ENCODE results near the gene NUDT17.
"Not testable (repeated sequence)": the region's sequence is repeated elsewhere in the genome, so short reads cannot be mapped to it uniquely, and the experiment has no call there.

Gene NUDT17

DNA sequence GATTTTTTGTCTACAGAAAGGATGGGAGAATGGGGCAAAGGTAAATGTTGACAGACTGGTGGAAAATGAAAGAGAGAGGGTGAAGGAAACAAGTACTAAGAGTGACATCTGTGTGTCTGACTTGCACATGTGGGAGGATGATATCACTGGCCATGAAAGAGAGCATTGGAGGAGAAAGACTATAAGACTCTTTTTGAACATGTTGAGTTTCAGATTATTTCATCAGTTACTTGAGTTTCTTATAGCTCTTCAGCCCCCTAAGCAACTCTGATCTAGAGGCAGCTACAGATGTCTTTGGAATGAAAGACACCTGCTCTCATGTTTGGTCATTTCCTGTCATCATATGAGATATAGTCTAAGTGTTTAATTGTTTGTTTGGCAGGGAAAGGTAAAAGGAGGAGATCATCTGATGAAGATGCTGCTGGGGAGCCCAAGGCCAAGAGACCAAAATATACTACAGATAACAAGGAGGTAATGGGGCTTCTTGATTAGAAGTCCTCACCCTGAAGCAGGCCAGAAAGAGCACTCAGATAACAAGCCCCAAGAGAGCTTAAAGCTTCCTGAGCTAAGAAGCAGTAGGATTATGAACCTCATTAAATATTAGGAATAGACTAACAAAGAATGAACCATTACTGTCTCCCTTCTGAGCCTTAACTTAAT is 16.9 kb upstream of the NUDT17 start:
- Histone ChIP-seq H3K9me3 (ENCODE audit: control insufficient read depth, low read length) (no peaks in the 10 kb centered on the region), H2AFZ (no peak overlapping the region), H3K4me3 (ENCODE audit: low read depth, low read length) (no peak overlapping the region), H3K9ac (no peak overlapping the region), H3K4me2 (ENCODE audit: low read length) (no peak overlapping the region), H3K79me2 (peaks cover 2% of the 10 kb centered on the region), H3K4me1 (no peaks in the 10 kb centered on the region), H3K36me3 (ENCODE audit: control insufficient read depth, insufficient read depth, low read length) (no peaks in the 10 kb centered on the region), H3K27me3 (ENCODE audit: control insufficient read depth, insufficient read depth, low read length) (no peaks in the 10 kb centered on the region), H3K27ac (no peak overlapping the region)
- TF ChIP-seq, protein P1, sequence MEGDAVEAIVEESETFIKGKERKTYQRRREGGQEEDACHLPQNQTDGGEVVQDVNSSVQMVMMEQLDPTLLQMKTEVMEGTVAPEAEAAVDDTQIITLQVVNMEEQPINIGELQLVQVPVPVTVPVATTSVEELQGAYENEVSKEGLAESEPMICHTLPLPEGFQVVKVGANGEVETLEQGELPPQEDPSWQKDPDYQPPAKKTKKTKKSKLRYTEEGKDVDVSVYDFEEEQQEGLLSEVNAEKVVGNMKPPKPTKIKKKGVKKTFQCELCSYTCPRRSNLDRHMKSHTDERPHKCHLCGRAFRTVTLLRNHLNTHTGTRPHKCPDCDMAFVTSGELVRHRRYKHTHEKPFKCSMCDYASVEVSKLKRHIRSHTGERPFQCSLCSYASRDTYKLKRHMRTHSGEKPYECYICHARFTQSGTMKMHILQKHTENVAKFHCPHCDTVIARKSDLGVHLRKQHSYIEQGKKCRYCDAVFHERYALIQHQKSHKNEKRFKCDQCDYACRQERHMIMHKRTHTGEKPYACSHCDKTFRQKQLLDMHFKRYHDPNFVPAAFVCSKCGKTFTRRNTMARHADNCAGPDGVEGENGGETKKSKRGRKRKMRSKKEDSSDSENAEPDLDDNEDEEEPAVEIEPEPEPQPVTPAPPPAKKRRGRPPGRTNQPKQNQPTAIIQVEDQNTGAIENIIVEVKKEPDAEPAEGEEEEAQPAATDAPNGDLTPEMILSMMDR (IDR thresholded peaks at IDR 0.05), result no peak

DNA sequence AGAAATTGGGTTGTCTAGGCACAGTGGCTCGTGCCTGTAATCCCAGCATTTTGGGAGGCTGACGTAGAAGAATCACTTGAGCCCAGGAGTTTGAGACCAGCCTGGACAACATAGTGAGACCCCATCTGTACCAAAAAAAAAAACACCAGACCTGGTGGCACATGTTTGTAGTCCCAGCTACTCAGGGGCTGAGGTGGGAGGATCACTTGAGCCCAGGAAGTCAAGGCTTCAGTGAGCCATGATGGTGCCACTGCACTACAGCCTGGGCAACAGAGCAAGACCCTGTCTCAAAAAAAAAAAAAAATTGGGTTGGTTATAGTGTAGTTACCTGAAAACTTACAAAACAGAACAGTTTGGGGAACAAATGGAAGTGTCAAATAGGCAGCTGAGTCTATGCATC is 14.6 kb upstream of the NUDT17 start:
- H3K36me3 ChIP-seq (ENCODE audit: control insufficient read depth, insufficient read depth, low read length); H3K9ac ChIP-seq; H3K4me2 ChIP-seq (ENCODE audit: low read length); H3K27me3 ChIP-seq (ENCODE audit: control insufficient read depth, insufficient read depth, low read length); H2AFZ ChIP-seq; H3K4me3 ChIP-seq (ENCODE audit: low read depth, low read length); H3K9me3 ChIP-seq (ENCODE audit: control insufficient read depth, low read length); H3K79me2 ChIP-seq; H3K4me1 ChIP-seq; H3K27ac ChIP-seq: not testable (repeated sequence)

DNA sequence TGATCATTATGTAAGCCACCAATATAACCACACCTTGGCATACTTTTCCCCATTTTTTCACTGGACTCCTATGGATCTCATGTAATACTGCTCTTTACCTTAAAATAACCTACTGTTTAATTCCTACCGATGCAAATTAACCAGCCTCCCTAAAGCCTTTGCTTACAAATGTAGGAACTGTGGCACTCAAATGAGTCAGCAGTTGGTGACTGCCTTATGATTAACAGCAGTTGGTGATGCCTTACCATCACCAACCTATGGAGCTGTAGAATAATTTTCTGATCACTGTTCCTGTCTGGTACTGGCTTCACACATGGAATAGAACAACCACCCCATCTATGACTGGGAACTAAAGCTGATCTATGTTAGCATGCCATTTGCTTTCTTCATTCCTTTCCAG is 7.8 kb upstream of the NUDT17 start:
- no peaks in the 10 kb centered on the region for H3K79me2 ChIP-seq
- no peak overlapping the region for H3K27ac ChIP-seq
- H3K4me3 ChIP-seq (ENCODE audit: low read depth, low read length), result no peak overlapping the region
- no peak overlapping the region for H2AFZ ChIP-seq
- H3K36me3 ChIP-seq (ENCODE audit: control insufficient read depth, insufficient read depth, low read length), result no peaks in the 10 kb centered on the region
- no peaks in the 10 kb centered on the region for H3K4me1 ChIP-seq
- H3K27me3 ChIP-seq (ENCODE audit: control insufficient read depth, insufficient read depth, low read length), result no peaks in the 10 kb centered on the region
- no peak overlapping the region for H3K9ac ChIP-seq
- no peaks in the 10 kb centered on the region for H3K9me3 ChIP-seq (ENCODE audit: control insufficient read depth, low read length)
- no peak overlapping the region for H3K4me2 ChIP-seq (ENCODE audit: low read length)
- TF ChIP-seq, protein P1 (IDR thresholded peaks at IDR 0.05), result no peak

DNA sequence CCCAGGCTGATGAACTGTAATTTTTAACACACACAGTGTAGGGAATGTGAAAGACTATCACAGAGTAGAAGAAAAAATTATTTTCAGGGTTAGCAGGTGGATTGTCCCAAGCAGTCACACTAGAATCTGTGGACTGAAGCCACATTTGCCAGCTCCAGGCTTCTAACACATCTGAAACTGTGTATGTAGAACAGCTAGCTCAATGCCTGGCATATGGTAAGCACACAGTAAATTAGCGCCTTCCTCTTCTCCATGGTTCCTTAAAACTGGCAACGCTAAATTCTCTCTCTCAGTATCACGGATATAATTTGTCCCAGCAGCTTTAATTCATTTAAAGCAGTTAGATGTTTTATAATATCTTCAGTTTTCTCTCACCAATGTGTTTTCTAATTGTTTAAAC is 2.4 kb upstream of the NUDT17 start:
- no peak overlapping the region for H3K4me3 ChIP-seq (ENCODE audit: low read depth, low read length)
- H3K4me1 ChIP-seq, result no peaks in the 10 kb centered on the region
- H3K4me2 ChIP-seq (ENCODE audit: low read length), result no peak overlapping the region
- TF ChIP-seq, protein P1 (IDR thresholded peaks at IDR 0.05), result no peak
- H3K27ac ChIP-seq, result no peak overlapping the region
- H2AFZ ChIP-seq, result no peak overlapping the region
- no peaks in the 10 kb centered on the region for H3K9me3 ChIP-seq (ENCODE audit: control insufficient read depth, low read length)
- no peak overlapping the region for H3K9ac ChIP-seq
- no peaks in the 10 kb centered on the region for H3K79me2 ChIP-seq
- H3K27me3 ChIP-seq (ENCODE audit: control insufficient read depth, insufficient read depth, low read length), result no peaks in the 10 kb centered on the region
- no peaks in the 10 kb centered on the region for H3K36me3 ChIP-seq (ENCODE audit: control insufficient read depth, insufficient read depth, low read length)

DNA sequence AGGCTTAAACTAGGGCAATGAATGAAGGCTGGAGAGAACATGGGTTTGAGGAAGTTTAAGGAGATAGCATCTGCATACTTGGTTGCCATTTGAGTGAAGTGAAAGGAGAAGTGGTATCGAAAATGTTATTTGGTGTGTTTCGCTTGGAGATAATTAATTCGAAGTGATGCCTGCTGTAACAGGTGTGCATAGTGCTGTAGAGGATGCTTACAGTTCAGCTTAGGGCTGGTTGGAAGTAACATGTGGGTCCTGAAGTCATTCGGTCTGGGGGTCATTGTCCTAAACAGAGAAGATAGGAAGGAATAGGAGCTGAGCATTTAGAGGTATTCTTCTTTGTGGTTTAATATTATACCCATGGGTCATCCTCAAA is 301 bp upstream of the NUDT17 start:
- no peaks in the 10 kb centered on the region for H3K27me3 ChIP-seq (ENCODE audit: control insufficient read depth, insufficient read depth, low read length)
- peak overlapping the region; percentile 58 for H3K4me3 ChIP-seq (ENCODE audit: low read depth, low read length)
- TF ChIP-seq, protein P1 (IDR thresholded peaks at IDR 0.05), result no peak
- H3K4me2 ChIP-seq (ENCODE audit: low read length), result peak overlapping the region; percentile 71
- H3K4me1 ChIP-seq, result no peaks in the 10 kb centered on the region
- H3K9me3 ChIP-seq (ENCODE audit: control insufficient read depth, low read length), result no peaks in the 10 kb centered on the region
- no peaks in the 10 kb centered on the region for H3K36me3 ChIP-seq (ENCODE audit: control insufficient read depth, insufficient read depth, low read length)
- H2AFZ ChIP-seq, result peak overlapping the region; percentile 83
- H3K27ac ChIP-seq, result peak overlapping the region; percentile 60
- no peaks in the 10 kb centered on the region for H3K79me2 ChIP-seq
- no peak overlapping the region for H3K9ac ChIP-seq

All from parathyroid adenoma (tissue), 2 donors.